ENCODE measurements around the gene METTL23.

DNA sequence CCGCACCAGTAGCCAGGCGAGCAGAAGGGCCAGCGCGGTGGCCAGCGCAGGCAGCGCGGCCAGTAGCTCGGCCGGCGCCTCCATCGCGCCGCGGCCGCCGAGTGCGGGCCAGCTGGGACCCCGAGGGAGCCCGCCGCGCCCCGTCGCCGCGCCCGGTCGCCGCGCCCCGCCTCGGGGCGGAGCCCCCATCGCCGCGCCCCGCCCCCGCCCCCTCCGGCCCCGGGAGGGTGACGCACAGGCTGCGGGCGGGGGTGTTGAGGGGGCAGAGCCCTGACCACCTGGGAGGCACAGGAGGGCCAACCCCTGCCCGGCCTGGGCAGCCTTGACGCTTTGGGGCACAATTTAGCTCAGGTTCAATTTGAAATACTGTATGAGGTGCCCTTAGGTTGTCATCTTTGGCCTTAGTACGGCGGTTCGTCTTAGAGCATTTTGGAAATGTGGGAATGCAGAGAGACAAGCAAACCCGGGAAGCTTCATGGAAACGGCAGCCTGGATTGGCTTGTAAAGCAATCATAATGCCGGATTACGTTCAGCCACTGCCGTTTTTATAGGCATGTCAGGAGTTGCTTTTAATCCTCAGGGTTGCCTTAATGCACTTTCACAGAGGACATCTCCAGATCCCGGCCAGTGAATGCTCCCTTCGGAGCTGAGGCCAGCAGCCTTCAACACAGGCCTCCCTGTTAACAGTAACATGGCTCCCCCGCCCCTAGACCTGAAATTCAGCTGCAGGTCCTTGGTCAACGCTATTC, 15.6 kb upstream of the METTL23 start, which contains the start of gene MXRA7:
- peak in 1 of 2 donors; percentile 31 for TF ChIP-seq POLR2A (IDR thresholded peaks at IDR 0.05)
- TF ChIP-seq, protein P1, sequence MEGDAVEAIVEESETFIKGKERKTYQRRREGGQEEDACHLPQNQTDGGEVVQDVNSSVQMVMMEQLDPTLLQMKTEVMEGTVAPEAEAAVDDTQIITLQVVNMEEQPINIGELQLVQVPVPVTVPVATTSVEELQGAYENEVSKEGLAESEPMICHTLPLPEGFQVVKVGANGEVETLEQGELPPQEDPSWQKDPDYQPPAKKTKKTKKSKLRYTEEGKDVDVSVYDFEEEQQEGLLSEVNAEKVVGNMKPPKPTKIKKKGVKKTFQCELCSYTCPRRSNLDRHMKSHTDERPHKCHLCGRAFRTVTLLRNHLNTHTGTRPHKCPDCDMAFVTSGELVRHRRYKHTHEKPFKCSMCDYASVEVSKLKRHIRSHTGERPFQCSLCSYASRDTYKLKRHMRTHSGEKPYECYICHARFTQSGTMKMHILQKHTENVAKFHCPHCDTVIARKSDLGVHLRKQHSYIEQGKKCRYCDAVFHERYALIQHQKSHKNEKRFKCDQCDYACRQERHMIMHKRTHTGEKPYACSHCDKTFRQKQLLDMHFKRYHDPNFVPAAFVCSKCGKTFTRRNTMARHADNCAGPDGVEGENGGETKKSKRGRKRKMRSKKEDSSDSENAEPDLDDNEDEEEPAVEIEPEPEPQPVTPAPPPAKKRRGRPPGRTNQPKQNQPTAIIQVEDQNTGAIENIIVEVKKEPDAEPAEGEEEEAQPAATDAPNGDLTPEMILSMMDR (IDR thresholded peaks at IDR 0.05) = no peak

Data from adrenal gland (tissue), 5 donors.